Measurements from ENCODE around the gene MUC13.

DNA sequence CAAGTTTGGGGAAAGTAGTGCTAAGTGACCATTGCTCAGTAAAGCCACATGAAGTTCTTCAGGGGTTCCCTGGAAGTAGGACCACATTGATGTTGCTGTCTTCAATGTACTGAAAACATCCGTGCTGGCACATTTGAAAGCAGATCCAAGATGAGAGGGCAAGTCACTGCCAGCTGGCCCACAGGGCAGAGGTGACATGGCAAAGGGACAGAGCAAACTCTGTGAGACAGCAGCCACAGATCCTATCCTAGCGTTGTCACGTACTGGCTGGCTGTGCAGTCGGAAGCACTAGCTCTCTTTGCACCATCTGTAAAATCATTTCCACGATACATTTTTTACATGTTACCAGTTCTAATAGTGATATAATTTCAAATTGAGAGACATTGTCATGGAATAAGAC, 13.8 kb downstream of the MUC13 start:
- TF ChIP-seq, protein P1, sequence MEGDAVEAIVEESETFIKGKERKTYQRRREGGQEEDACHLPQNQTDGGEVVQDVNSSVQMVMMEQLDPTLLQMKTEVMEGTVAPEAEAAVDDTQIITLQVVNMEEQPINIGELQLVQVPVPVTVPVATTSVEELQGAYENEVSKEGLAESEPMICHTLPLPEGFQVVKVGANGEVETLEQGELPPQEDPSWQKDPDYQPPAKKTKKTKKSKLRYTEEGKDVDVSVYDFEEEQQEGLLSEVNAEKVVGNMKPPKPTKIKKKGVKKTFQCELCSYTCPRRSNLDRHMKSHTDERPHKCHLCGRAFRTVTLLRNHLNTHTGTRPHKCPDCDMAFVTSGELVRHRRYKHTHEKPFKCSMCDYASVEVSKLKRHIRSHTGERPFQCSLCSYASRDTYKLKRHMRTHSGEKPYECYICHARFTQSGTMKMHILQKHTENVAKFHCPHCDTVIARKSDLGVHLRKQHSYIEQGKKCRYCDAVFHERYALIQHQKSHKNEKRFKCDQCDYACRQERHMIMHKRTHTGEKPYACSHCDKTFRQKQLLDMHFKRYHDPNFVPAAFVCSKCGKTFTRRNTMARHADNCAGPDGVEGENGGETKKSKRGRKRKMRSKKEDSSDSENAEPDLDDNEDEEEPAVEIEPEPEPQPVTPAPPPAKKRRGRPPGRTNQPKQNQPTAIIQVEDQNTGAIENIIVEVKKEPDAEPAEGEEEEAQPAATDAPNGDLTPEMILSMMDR (IDR thresholded peaks at IDR 0.05), result no peak
- TF ChIP-seq POLR2AphosphoS5 (IDR thresholded peaks at IDR 0.05) (no peak), POLR2A (IDR thresholded peaks at IDR 0.05) (no peak)

Data from breast epithelium (tissue), 3 donors.